LNCaP clone FGC (cell line): Measurements from ENCODE around the gene MAP3K8.

Source experiments
- DNase-seq: peaks from one replicate; pipeline ENCODE4 v3.0.0-alpha.2; 2011; ENCODE audit warnings: low read depth
- H3K4me3 ChIP-seq: 2 replicates; pipeline ENCODE4 v1.5.1; 2011; ENCODE audit warnings: mild to moderate bottlenecking, low read depth, low read length, control low read depth
- CTCF ChIP-seq: IDR thresholded peaks from 2 replicates; pipeline ENCODE4 v1.5.1; 2012; ENCODE audit warnings: mild to moderate bottlenecking; ENCODE audit not compliant: control insufficient read depth, insufficient read depth; ENCODE audit errors: extremely low read depth

Gene MAP3K8

GRCh38 chr10:30499816-30500215, 65.8 kb downstream of the MAP3K8 start:
- no peak for DNase-seq
- no peak overlapping the region for H3K4me3 ChIP-seq
- TF ChIP-seq CTCF, result no peak

GRCh38 chr10:30500534-30500933, 66.5 kb downstream of the MAP3K8 start:
- no peak for TF ChIP-seq CTCF
- no peak for DNase-seq
- no peak overlapping the region for H3K4me3 ChIP-seq

GRCh38 chr10:30500963-30501504, 67.0 kb downstream of the MAP3K8 start:
- no peak for DNase-seq
- H3K4me3 ChIP-seq, result no peak overlapping the region
- TF ChIP-seq CTCF, result no peak

- TF ChIP-seq CTCF, result no peak
- DNase-seq, result no peak
- H3K4me3 ChIP-seq, result no peak overlapping the region
Observed at GRCh38 chr10:30502266-30503060, 68.5 kb downstream of the MAP3K8 start.

GRCh38 chr10:30503700-30504266, 69.8 kb downstream of the MAP3K8 start:
- DNase-seq, result no peak
- H3K4me3 ChIP-seq, result no peak overlapping the region
- no peak for TF ChIP-seq CTCF

- DNase-seq, result no peak
- H3K4me3 ChIP-seq, result no peak overlapping the region
- no peak for TF ChIP-seq CTCF
Observed at GRCh38 chr10:30505543-30506298, 71.7 kb downstream of the MAP3K8 start.
